HepG2 (cell line): Measurements from ENCODE around the gene THOC1. TPM values are rescaled to one million over a fixed set of nuclear protein-coding genes. Genes with fewer than 3 reads are reported as not detected.
A peak's percentile ranks its signal among the peaks of the same experiment; 100 is the strongest.

Experiments
- ARNTL ChIP-seq: sonication (generic); formaldehyde crosslinking; IDR thresholded peaks from 2 replicates; pipeline ENCODE4 v1.4.0; 2020; ENCODE audit warnings: mild to moderate bottlenecking, missing genetic modification reagents
- ATF1 ChIP-seq: IDR thresholded peaks from 2 replicates; pipeline ENCODE4 v1.6.1; 2016; ENCODE audit warnings: mild to moderate bottlenecking, control low read depth
- CREB1 ChIP-seq, 2 experiments: fragments of 450-650 bp in 1 of 2; IDR thresholded peaks; 2 replicates each; pipeline ENCODE4 v1.6.1; 2016 to 2017; ENCODE audit warnings: control low read depth in 1 of 2, mild to moderate bottlenecking in 1 of 2, missing compliant biosample characterization in 1 of 2, missing genetic modification characterization in 1 of 2
- DRAP1 ChIP-seq: IDR thresholded peaks from 2 replicates; pipeline ENCODE4 v1.6.1; 2016; ENCODE audit warnings: missing genetic modification reagents, missing compliant biosample characterization
- FOXA3 ChIP-seq: IDR thresholded peaks from 2 replicates; pipeline ENCODE4 v1.6.1; 2016; ENCODE audit warnings: missing genetic modification reagents, missing compliant biosample characterization
- FOXJ3 ChIP-seq: sonication (generic); formaldehyde crosslinking; IDR thresholded peaks from 2 replicates; pipeline ENCODE4 v1.4.0; 2020; ENCODE audit warnings: missing genetic modification reagents, mild to moderate bottlenecking, borderline replicate concordance
- GABPB1 ChIP-seq: IDR thresholded peaks from 2 replicates; pipeline ENCODE4 v1.6.1; 2016; ENCODE audit warnings: mild to moderate bottlenecking, missing genetic modification reagents, moderate library complexity, missing compliant biosample characterization
- GATAD2A ChIP-seq: IDR thresholded peaks from 2 replicates; pipeline ENCODE4 v1.6.1; 2016
- KMT2A ChIP-seq: sonication (generic); formaldehyde crosslinking; IDR thresholded peaks from 2 replicates; pipeline ENCODE4 v1.4.0; 2020; ENCODE audit warnings: missing genetic modification reagents
- NR2F2 ChIP-seq: IDR thresholded peaks from 2 replicates; pipeline ENCODE4 v1.6.1; 2012; ENCODE audit warnings: low read depth, inconsistent platforms, borderline replicate concordance
- NR2F6 ChIP-seq, 2 experiments: IDR thresholded peaks; 2 replicates each; pipeline ENCODE4 v1.6.1; 2016; ENCODE audit warnings: antibody characterized with exemption in 1 of 2, mild to moderate bottlenecking in 1 of 2
- ONECUT2 ChIP-seq: sonication (generic); formaldehyde crosslinking; IDR thresholded peaks from 2 replicates; pipeline ENCODE4 v1.4.0; 2020; ENCODE audit warnings: missing genetic modification reagents
- RXRB ChIP-seq: IDR thresholded peaks from 2 replicates; pipeline ENCODE4 v1.6.1; 2016; ENCODE audit warnings: borderline replicate concordance, missing genetic modification reagents, missing compliant biosample characterization
- SKI ChIP-seq: fragments of 450-650 bp; IDR thresholded peaks from one replicate; pipeline ENCODE4 v1.6.1; 2018; ENCODE audit warnings: mild to moderate bottlenecking; ENCODE audit not compliant: partially characterized antibody
- SOX13 ChIP-seq, 3 experiments: fragments of 450-650 bp in 1 of 3; sonication (generic) in 1 of 3; formaldehyde crosslinking in 1 of 3; IDR thresholded peaks in 2 of 3; conservative IDR thresholded peaks in 1 of 3; 2 replicates each; pipeline versions ENCODE4 v1.5.0 to v1.6.1; 2016 to 2020; ENCODE audit warnings: antibody characterized with exemption in 1 of 3, mild to moderate bottlenecking in 1 of 3, missing compliant biosample characterization in 1 of 3, missing genetic modification reagents in 1 of 3, moderate library complexity in 1 of 3
- ZNF563 ChIP-seq: sonication (generic); formaldehyde crosslinking; IDR thresholded peaks from 2 replicates; pipeline ENCODE4 v1.8.0; 2022; ENCODE audit warnings: mild to moderate bottlenecking, moderate library complexity, missing genetic modification reagents
- ZNF577 ChIP-seq: sonication (generic); formaldehyde crosslinking; IDR thresholded peaks from 2 replicates; pipeline ENCODE4 v1.4.0; 2020; ENCODE audit warnings: mild to moderate bottlenecking, low read depth, missing genetic modification reagents, borderline replicate concordance
- ZNF580 ChIP-seq: IDR thresholded peaks from 2 replicates; pipeline ENCODE4 v1.6.1; 2016; ENCODE audit warnings: low read depth, borderline replicate concordance
- ZSCAN9 ChIP-seq: IDR thresholded peaks from 2 replicates; pipeline ENCODE4 v1.6.1; 2016; ENCODE audit warnings: borderline replicate concordance
- polyA plus RNA-seq, 8 experiments: library from polyadenylated mRNA; depleted of rRNA in 3 of 8; stranded (reverse) in 7 of 8; unstranded in 1 of 8; fragments of >200 nt; fragmentation: Illumina TruSeq in 4 of 8; extraction: Trizol in 4 of 8; gene quantifications; 2 replicates each; pipeline versions ENCODE4 v1.2.1 to v1.2.3, GENCODE V29; 2011 to 2016; ENCODE audit warnings: low read depth in 4 of 8, missing spikeins in 1 of 8, mixed read lengths in 1 of 8; ENCODE audit not compliant: insufficient read depth in 1 of 8
- total RNA-seq, 5 experiments: library from RNA; depleted of rRNA; stranded (reverse); fragments of >200 nt; fragmentation: Illumina TruSeq; extraction: Trizol; gene quantifications; 2 replicates each; pipeline ENCODE4 v1.2.3, GENCODE V29; 2016; ENCODE audit warnings: low read depth in 1 of 5
- TF ChIP-seq, protein P1 (sequence below): IDR thresholded peaks from 2 replicates; pipeline ENCODE4 v1.4.0; 2020; ENCODE audit warnings: mild to moderate bottlenecking, missing genetic modification reagents
- TF ChIP-seq, protein P2 (sequence below): sonication (generic); formaldehyde crosslinking; IDR thresholded peaks from 2 replicates; pipeline ENCODE4 v1.8.0; 2022; ENCODE audit warnings: missing genetic modification reagents, mild to moderate bottlenecking, moderate library complexity, borderline replicate concordance
- TF ChIP-seq, protein P3 (sequence below): sonication (generic); formaldehyde crosslinking; IDR thresholded peaks from 2 replicates; pipeline ENCODE4 v1.4.0; 2020; ENCODE audit warnings: missing genetic modification reagents

THOC1 gene
- total and polyA plus RNA-seq, 2 of the 13 experiments (the other 11 are each of a cell fraction or from before 2014, with no cell fraction given): 40.6 to 56.7 TPM

DNA sequence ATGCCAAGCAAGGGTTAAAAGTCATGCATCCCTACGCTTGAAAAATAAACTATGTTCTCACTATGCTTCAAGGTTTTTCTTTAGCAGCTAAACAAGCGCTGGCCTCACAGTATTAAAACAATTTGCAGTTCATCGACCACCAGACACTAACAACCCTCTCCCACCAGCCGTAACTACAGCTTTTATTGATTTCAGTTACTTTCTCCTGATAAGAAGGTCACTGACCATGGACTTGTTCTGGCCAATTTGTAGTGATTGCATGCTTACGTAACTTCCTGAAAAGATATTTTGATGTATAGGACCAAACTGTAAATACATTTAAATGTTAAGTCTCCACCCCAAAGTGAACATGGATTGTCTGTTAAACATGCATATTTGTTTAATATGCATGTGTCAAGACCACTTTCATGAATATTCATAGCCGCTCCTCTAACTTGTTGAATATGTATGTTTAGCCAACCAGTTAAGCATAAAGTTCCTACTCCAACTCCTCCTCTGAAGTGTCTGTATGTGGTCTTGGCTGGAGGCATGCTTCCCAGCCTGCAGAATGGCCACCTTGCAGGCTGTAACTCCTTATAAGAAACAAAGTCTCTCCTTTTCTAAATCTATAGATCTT, 1.7 kb upstream of the THOC1 start (continued):
- TF ChIP-seq, protein P1, sequence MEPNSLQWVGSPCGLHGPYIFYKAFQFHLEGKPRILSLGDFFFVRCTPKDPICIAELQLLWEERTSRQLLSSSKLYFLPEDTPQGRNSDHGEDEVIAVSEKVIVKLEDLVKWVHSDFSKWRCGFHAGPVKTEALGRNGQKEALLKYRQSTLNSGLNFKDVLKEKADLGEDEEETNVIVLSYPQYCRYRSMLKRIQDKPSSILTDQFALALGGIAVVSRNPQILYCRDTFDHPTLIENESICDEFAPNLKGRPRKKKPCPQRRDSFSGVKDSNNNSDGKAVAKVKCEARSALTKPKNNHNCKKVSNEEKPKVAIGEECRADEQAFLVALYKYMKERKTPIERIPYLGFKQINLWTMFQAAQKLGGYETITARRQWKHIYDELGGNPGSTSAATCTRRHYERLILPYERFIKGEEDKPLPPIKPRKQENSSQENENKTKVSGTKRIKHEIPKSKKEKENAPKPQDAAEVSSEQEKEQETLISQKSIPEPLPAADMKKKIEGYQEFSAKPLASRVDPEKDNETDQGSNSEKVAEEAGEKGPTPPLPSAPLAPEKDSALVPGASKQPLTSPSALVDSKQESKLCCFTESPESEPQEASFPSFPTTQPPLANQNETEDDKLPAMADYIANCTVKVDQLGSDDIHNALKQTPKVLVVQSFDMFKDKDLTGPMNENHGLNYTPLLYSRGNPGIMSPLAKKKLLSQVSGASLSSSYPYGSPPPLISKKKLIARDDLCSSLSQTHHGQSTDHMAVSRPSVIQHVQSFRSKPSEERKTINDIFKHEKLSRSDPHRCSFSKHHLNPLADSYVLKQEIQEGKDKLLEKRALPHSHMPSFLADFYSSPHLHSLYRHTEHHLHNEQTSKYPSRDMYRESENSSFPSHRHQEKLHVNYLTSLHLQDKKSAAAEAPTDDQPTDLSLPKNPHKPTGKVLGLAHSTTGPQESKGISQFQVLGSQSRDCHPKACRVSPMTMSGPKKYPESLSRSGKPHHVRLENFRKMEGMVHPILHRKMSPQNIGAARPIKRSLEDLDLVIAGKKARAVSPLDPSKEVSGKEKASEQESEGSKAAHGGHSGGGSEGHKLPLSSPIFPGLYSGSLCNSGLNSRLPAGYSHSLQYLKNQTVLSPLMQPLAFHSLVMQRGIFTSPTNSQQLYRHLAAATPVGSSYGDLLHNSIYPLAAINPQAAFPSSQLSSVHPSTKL (CRISPR knock-in tag): peak; percentile 82
- TF ChIP-seq NR2F6 (IDR thresholded peaks at IDR 0.05): peak; percentile 73
- peak; percentile 68 for TF ChIP-seq NR2F6 (CRISPR knock-in tag; IDR thresholded peaks at IDR 0.05)
- TF ChIP-seq, protein P2, sequence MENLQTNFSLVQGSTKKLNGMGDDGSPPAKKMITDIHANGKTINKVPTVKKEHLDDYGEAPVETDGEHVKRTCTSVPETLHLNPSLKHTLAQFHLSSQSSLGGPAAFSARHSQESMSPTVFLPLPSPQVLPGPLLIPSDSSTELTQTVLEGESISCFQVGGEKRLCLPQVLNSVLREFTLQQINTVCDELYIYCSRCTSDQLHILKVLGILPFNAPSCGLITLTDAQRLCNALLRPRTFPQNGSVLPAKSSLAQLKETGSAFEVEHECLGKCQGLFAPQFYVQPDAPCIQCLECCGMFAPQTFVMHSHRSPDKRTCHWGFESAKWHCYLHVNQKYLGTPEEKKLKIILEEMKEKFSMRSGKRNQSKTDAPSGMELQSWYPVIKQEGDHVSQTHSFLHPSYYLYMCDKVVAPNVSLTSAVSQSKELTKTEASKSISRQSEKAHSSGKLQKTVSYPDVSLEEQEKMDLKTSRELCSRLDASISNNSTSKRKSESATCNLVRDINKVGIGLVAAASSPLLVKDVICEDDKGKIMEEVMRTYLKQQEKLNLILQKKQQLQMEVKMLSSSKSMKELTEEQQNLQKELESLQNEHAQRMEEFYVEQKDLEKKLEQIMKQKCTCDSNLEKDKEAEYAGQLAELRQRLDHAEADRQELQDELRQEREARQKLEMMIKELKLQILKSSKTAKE (CRISPR knock-in tag): peak; percentile 56; the same call in 1 of the 2 replicates
- 0 out of 2 replicates have a peak, but pooled peaks have one; percentile 28 for TF ChIP-seq ZNF580 (CRISPR knock-in tag)
- no peak for TF ChIP-seq ZSCAN9
- 0 out of 2 replicates have a peak, but pooled peaks have one; percentile 28 for TF ChIP-seq GABPB1 (CRISPR knock-in tag)
- peak; percentile 50; the same call in 1 of the 2 replicates for TF ChIP-seq ATF1 (CRISPR knock-in tag)
- TF ChIP-seq ARNTL: no peak
- TF ChIP-seq FOXA3 (CRISPR knock-in tag): peak; percentile 36; the same call in 1 of the 2 replicates
- peak; percentile 82 for TF ChIP-seq SKI
- TF ChIP-seq FOXJ3: peak; percentile 51; the same call in 1 of the 2 replicates
- no peak for TF ChIP-seq ZNF563 (CRISPR knock-in tag)
- no peak for TF ChIP-seq ZNF577 (CRISPR knock-in tag)
- peak; percentile 82 for TF ChIP-seq GATAD2A (CRISPR knock-in tag)
- TF ChIP-seq NR2F2: peak; percentile 57; the same call in 1 of the 2 replicates
- TF ChIP-seq RXRB (CRISPR knock-in tag): peak; percentile 51; the same call in 1 of the 2 replicates
- no peak for TF ChIP-seq CREB1 (IDR thresholded peaks at IDR 0.05)
- TF ChIP-seq CREB1 (CRISPR knock-in tag; IDR thresholded peaks at IDR 0.05): peak; percentile 74
- TF ChIP-seq ONECUT2 (CRISPR knock-in tag): peak; percentile 97
- TF ChIP-seq, protein P3, sequence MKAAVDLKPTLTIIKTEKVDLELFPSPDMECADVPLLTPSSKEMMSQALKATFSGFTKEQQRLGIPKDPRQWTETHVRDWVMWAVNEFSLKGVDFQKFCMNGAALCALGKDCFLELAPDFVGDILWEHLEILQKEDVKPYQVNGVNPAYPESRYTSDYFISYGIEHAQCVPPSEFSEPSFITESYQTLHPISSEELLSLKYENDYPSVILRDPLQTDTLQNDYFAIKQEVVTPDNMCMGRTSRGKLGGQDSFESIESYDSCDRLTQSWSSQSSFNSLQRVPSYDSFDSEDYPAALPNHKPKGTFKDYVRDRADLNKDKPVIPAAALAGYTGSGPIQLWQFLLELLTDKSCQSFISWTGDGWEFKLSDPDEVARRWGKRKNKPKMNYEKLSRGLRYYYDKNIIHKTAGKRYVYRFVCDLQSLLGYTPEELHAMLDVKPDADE (CRISPR knock-in tag): no peak
- TF ChIP-seq KMT2A: no peak
- peak; percentile 30; the same call in 1 of the 2 replicates for TF ChIP-seq DRAP1 (CRISPR knock-in tag)
- TF ChIP-seq SOX13 (IDR thresholded peaks at IDR 0.05): no peak
- TF ChIP-seq SOX13 (CRISPR knock-in tag; conservative IDR thresholded peaks at IDR 0.05 in 1 of 2, IDR thresholded peaks at IDR 0.05 in 1 of 2): peak in 1 of 2 experiments; percentile 64; a peak in 2 of 4 replicates
